HEK293T (cell line): ENCODE results near the gene BAIAP2L2.

ENCODE experiments used
- CTCF ChIA-PET: fragments of 350-600 bp; formaldehyde crosslinking; extraction: SDS; loops from one replicate; lab custom pipeline; 2021; ENCODE audit warnings: antibody characterized with exemption, inconsistent platforms; lab: Yijun Ruan, JAX
- POLR2A ChIA-PET: fragments of 350-600 bp; formaldehyde crosslinking; extraction: SDS; loops from one replicate; lab custom pipeline; 2020; ENCODE audit warnings: antibody characterized with exemption, inconsistent platforms; lab: Yijun Ruan, JAX
- DNase-seq: peaks from one replicate; pipeline ENCODE4 v3.0.0; 2012; ENCODE audit warnings: mixed read lengths; ENCODE audit errors: extremely low spot score
- ARNT ChIP-seq: fragments of 450-650 bp; IDR thresholded peaks from 2 replicates; pipeline ENCODE4 v1.6.1; 2017; ENCODE audit warnings: mild to moderate bottlenecking
- BHLHE40 ChIP-seq: fragments of 450-650 bp; IDR thresholded peaks from 2 replicates; pipeline ENCODE4 v1.6.1; 2016; ENCODE audit warnings: mild to moderate bottlenecking, moderate library complexity, borderline replicate concordance
- CTBP1 ChIP-seq: fragments of 450-650 bp; IDR thresholded peaks from 2 replicates; pipeline ENCODE4 v1.6.1; 2016; ENCODE audit warnings: borderline replicate concordance
- ELF4 ChIP-seq: fragments of 450-650 bp; IDR thresholded peaks from 2 replicates; pipeline ENCODE4 v1.6.1; 2017; ENCODE audit warnings: antibody characterized with exemption
- FOXA1 ChIP-seq: fragments of 450-650 bp; IDR thresholded peaks from 2 replicates; pipeline ENCODE4 v1.6.1; 2016; ENCODE audit warnings: mild to moderate bottlenecking
- FOXK2 ChIP-seq: fragments of 450-650 bp; IDR thresholded peaks from 2 replicates; pipeline ENCODE4 v1.6.1; 2016; ENCODE audit warnings: mild to moderate bottlenecking
- FOXM1 ChIP-seq: fragments of 450-650 bp; IDR thresholded peaks from 2 replicates; pipeline ENCODE4 v1.6.1; 2017; ENCODE audit warnings: mild to moderate bottlenecking, borderline replicate concordance
- HDGF ChIP-seq: fragments of 450-650 bp; IDR thresholded peaks from 2 replicates; pipeline ENCODE4 v1.6.1; 2017; ENCODE audit warnings: antibody characterized with exemption, borderline replicate concordance
- L3MBTL2 ChIP-seq: fragments of 450-650 bp; conservative IDR thresholded peaks from 2 replicates; pipeline ENCODE4 v1.6.1; 2016; ENCODE audit warnings: mild to moderate bottlenecking
- LEF1 ChIP-seq: fragments of 450-650 bp; IDR thresholded peaks from 2 replicates; pipeline ENCODE4 v1.6.1; 2017; ENCODE audit warnings: mild to moderate bottlenecking, borderline replicate concordance
- NFRKB ChIP-seq: fragments of 450-650 bp; IDR thresholded peaks from 2 replicates; pipeline ENCODE4 v1.6.1; 2016; ENCODE audit warnings: mild to moderate bottlenecking, moderate library complexity
- SP1 ChIP-seq: fragments of 450-650 bp; IDR thresholded peaks from 2 replicates; pipeline ENCODE4 v1.6.1; 2017
- SUZ12 ChIP-seq: fragments of 450-650 bp; IDR thresholded peaks from 2 replicates; pipeline ENCODE4 v1.6.1; 2016; ENCODE audit warnings: mild to moderate bottlenecking
- TARDBP ChIP-seq: fragments of 450-650 bp; IDR thresholded peaks from 2 replicates; pipeline ENCODE4 v1.6.1; 2016
- ZNF384 ChIP-seq: fragments of 450-650 bp; IDR thresholded peaks from 2 replicates; pipeline ENCODE4 v1.6.1; 2016
- TF ChIP-seq, protein P1 (sequence below): fragments of 450-650 bp; IDR thresholded peaks from 2 replicates; pipeline ENCODE4 v1.6.1; 2016

The BAIAP2L2 gene

GRCh38 chr22:38049812-38050619 lies 60.5 kb downstream of the BAIAP2L2 start:
- DNase-seq: no peak
- TF ChIP-seq CTBP1: no peak
- TF ChIP-seq FOXA1: no peak
- TF ChIP-seq SP1: no peak
- no peak for TF ChIP-seq TARDBP
- no peak for TF ChIP-seq ZNF384
- TF ChIP-seq ARNT: no peak
- TF ChIP-seq L3MBTL2: no peak
- TF ChIP-seq LEF1: no peak
- no peak for TF ChIP-seq NFRKB
- TF ChIP-seq ELF4: no peak
- no peak for TF ChIP-seq FOXM1
- TF ChIP-seq, protein P1, sequence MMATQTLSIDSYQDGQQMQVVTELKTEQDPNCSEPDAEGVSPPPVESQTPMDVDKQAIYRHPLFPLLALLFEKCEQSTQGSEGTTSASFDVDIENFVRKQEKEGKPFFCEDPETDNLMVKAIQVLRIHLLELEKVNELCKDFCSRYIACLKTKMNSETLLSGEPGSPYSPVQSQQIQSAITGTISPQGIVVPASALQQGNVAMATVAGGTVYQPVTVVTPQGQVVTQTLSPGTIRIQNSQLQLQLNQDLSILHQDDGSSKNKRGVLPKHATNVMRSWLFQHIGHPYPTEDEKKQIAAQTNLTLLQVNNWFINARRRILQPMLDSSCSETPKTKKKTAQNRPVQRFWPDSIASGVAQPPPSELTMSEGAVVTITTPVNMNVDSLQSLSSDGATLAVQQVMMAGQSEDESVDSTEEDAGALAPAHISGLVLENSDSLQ: no peak
- no peak for TF ChIP-seq FOXK2
- no peak for TF ChIP-seq BHLHE40
- TF ChIP-seq SUZ12: no peak
- TF ChIP-seq HDGF: no peak
- POLR2A ChIA-PET: no interaction called here
- CTCF ChIA-PET: no interaction called here

DNA sequence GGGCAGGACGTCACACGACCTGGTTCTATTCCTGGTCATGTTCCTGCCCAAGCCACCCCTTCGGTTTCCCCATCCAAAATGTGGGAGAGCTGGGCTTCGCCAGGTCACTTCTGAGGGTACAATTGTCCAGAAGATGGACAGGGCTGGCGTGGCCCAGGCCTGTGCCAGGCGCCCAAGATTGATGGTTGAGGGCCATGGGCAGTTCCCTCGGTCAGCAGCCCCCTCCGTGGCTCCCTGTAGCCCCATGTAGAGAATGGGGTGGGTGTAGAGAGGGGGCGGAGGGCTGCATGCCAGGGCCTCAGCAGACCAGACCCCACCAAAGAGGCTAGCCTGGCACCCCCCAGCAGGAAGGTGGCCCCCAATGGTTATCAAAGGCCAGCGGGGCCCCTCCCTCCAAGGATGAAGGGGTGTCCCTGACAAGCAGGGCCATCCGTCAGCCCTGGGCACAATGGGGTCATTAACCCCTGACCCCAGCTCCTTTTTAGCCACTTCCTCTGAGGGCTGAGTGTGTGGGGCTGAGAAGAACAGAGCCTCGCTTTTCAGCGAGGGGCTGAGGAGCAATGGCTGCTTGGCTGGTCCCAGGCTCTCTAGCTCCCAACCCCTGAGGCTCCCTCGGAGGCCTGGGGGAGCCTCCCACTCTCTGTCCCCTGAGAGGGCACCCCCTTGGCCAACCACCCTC lies 64.3 kb downstream of the BAIAP2L2 start:
- POLR2A ChIA-PET: no interaction called here
- CTCF ChIA-PET: no interaction called here
- no peak for TF ChIP-seq TARDBP
- no peak for TF ChIP-seq FOXM1
- no peak for TF ChIP-seq BHLHE40
- TF ChIP-seq CTBP1: no peak
- no peak for DNase-seq

DNA sequence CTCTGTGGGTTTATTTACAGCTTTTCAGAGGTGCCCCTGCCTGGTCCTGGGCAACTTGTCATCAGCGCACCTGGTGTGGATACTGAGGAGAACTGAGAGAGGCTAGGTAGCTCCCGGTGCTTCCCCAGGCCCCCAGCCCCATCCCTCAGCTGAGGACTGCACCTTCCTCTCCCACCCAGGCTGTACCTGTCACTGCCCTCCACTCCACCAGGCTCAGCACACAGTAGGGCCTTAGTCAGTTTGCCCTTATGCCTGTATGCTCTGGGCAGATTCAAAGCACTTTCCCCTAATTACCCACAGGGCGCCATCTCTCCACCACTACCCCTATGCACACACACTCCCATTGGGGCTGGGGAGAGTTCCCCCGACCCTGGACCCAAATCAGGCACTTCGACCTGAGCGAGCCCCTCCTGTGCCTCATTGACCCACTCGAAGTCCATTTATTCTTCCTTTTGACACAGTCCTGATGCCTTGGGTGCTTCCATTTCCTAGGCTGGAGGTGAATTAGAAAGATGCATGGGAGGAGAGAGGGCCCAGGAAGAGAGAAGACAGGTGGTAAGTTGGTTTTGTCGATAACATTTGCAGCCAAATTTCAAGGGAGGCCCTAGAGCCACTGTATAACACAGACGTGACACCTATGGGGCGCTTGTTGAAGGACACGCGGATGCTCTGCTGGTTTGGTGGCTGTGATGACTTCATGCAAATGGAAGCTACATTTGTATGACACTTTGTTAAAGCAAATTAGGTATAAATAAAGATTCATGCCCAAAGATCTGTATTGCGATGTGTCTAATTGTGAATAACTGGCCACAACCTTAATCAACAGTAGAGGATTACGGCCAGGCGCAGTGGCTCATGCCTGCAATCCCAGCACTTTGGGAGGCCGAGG lies 67.1 kb downstream of the BAIAP2L2 start:
- ChIA-PET POLR2A (no interaction called here), CTCF (interaction anchor here (1.8 kb wide), 1 partner anchor 9 kb away, joined by 11 read pairs; no protein-coding TSS in a partner anchor)
- TF ChIP-seq L3MBTL2 (no peak), LEF1 (no peak), FOXK2 (no peak), FOXA1 (no peak), SP1 (no peak), SUZ12 (no peak), NFRKB (no peak), CTBP1 (no peak), ELF4 (no peak), ZNF384 (no peak), ARNT (no peak), TARDBP (no peak), HDGF (no peak), FOXM1 (no peak), BHLHE40 (no peak)
- TF ChIP-seq, protein P1: no peak
- no peak for DNase-seq

DNA sequence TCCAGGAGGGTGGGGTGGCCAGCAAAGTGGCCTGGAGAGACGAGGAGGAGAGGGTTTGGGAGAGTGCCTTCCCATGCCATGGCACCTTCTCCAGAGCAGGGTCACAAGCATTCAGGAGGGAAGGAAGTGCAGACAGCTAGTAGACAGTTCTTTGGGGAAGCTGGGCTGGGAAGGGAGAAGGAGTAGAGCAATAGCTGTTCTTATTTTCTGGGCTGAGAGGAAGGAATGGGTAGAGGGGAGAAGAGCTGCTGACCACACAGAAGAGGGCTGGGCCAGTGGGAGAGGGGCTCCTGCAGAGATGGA lies 68.0 kb downstream of the BAIAP2L2 start:
- POLR2A ChIA-PET: no interaction called here
- CTCF ChIA-PET: interaction anchor here (1.8 kb wide), 1 partner anchor 10 kb away, joined by 11 read pairs; no protein-coding TSS in a partner anchor
- TF ChIP-seq LEF1: no peak
- TF ChIP-seq FOXM1: no peak
- TF ChIP-seq CTBP1: no peak
- TF ChIP-seq FOXA1: no peak
- no peak for TF ChIP-seq ARNT
- TF ChIP-seq ZNF384: no peak
- no peak for TF ChIP-seq SP1
- no peak for TF ChIP-seq SUZ12
- no peak for TF ChIP-seq TARDBP
- TF ChIP-seq, protein P1: no peak
- TF ChIP-seq NFRKB: no peak
- no peak for DNase-seq

DNA sequence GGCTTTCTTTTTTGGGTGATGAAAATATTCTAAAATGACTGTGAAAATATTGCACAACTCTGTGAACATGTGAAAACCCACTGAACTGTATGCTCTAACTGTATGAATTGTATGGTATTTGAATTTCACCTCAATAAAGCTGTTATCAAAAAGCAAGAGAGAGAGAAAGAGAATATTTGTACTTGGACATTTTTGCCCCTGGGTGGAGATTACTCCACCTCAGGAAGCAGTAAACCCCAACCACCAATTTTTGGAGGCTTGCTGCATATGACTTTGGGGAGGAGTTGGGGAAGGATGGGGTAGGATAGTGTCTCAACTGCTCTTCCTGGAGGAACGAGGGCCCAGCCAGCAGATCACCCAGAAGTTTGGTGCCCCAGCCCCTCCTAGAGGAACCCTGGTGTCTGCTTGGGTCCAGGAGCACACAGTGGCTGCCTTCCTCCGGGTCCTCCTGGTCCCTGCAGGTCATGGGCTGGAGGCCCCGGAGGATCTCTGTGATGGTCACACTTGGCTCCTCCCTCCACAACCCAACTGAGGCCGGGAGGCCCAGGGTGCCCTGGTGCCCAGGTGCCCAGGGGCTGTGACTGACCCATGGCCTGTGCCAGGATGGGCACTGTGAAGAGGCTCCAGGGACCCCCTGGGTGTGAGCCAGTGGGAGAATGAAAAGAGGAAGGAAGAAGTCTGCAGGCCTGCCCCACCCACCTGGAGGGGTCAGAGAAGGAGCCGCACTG lies 68.6 kb downstream of the BAIAP2L2 start:
- DNase-seq: no peak
- POLR2A ChIA-PET: no interaction called here

More for the DNA sequence above, 68.6 kb downstream of the BAIAP2L2 start:
- CTCF ChIA-PET: interaction anchor here (0.7 kb wide), 1 partner anchor 146 kb away, joined by 3 read pairs; no protein-coding TSS in a partner anchor
- TF ChIP-seq TARDBP (no peak), ARNT (no peak), NFRKB (no peak), ELF4 (no peak), L3MBTL2 (no peak), FOXK2 (no peak), FOXM1 (no peak), BHLHE40 (no peak), FOXA1 (no peak), SUZ12 (no peak), HDGF (no peak), ZNF384 (no peak), SP1 (no peak), CTBP1 (no peak), LEF1 (no peak)
- TF ChIP-seq, protein P1: no peak
